Limb (tissue), 2 donors: Measurements from ENCODE around the gene C10orf105.

ENCODE experiments used
- DNase-seq, 2 donors: peaks; one replicate each; pipeline ENCODE4 v3.0.0-alpha.2; 2016; ENCODE audit errors: extremely low spot score in 2 of 2

The C10orf105 gene

GRCh38 chr10:71737001-71737833 is 17.6 kb upstream of the C10orf105 start:
- DNase-seq = no peak

DNA sequence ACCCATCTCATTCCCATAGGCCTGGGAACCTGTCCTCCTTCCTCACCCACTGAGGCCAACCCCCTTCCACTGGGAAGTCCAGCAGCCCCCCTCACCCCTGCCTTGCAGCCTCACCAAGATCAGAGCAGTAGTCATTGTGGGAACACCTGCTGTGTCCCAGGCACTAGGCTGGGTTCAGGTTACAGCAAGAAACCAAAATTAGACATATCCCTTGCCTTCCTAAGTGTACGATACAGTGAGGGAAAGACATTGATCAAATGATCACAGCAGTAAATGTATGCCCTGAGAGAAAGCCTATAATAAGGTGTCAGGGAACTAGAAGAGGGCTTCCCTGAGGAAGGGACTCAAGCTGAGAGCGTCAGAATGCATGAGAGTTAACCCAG is 17.0 kb upstream of the C10orf105 start:
- DNase-seq = no peak

DNA sequence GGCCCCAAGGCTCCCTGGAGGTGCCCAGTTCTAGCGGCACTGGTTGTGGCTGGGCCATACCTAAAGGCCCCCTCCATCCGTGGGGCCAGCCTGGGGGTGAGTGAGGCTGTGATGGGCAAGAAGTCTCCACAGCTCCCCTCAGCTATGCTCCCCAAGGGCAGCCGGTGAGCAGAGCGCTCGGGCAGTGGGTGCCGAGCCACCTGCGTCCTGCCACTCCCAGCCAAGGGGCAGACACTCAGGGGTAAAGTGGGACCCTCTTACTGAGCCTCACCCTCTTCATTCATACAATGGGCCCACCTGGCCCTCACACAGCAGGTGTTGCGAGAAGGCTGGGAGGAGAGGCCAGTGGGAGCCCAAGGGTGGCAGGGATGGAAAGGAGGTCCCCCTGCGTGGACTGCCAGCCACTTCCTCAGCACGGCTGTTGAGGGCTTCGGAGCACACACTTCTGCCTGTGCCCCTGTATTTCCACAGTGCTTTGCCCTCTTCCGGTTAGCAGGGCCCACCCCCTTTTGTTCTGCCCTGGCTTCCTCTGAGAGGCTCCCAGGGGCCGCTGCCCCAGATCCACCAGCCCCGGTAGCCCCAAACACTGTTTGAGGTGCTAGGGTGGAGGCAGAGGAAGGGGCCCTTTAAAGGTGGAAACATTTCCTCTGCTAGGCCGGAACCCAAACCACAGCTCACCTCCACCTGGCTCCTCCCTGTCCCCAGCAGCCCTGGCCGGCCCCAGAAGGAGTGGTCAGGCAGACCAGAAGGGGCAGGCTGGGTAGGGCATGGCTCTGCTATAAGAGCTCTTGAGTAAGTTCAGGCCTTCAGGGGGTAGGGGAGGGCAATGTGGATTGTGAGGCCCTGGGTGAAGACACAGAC is 16.4 kb upstream of the C10orf105 start:
- no peak for DNase-seq

DNA sequence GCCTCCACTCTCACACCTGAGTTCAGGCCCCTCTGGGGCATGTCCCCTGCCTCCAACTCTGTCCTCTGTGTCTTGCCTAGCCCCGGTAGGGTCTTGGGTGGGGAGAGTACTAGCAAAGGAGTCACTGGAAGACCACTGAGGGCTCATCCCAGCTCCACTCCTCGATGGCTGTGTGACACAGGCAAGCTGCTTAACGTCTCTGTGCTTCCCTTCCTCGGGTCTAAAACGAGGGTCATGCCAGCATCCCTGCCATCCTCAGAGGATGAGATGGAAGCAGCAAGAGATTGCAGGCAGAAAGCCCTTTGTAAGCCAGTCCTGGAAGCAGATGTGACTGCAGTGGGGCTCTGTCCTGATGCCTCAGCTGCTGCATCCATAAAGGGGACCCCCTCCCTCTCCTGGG is 15.2 kb upstream of the C10orf105 start:
- DNase-seq = no peak

GRCh38 chr10:71731791-71732190 is 12.2 kb upstream of the C10orf105 start:
- DNase-seq = no peak

DNA sequence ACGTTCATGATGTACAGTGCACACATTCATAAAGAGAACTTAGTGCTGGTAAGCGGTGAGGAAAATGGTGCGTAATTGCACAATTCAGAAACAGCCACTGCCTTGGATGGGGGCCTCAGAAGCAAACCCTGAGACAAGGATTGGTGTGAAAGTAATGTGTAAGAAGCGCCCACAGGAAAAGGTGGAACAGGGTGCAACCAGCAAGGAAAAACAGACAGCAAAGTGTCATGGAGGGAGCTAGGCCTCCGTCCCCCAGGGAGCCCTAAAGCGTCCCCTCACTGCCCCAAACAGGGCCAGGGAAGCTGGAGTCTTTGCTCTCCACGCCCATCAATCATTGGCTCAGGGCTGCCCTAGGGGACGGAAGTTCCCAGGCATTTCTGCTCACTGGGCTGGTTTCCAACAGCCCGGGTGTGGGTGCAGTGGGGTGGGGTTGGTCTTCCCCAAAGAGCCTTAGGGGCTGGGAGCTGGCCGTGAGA is 9.6 kb upstream of the C10orf105 start:
- DNase-seq = peak in 1 of 2 donors; percentile 58

- DNase-seq = peak in 1 of 2 donors; percentile 62
Measured at GRCh38 chr10:71727738-71728737, 8.5 kb upstream of the C10orf105 start.

- DNase-seq = no peak
Measured at GRCh38 chr10:71727105-71727737, 7.6 kb upstream of the C10orf105 start.

DNA sequence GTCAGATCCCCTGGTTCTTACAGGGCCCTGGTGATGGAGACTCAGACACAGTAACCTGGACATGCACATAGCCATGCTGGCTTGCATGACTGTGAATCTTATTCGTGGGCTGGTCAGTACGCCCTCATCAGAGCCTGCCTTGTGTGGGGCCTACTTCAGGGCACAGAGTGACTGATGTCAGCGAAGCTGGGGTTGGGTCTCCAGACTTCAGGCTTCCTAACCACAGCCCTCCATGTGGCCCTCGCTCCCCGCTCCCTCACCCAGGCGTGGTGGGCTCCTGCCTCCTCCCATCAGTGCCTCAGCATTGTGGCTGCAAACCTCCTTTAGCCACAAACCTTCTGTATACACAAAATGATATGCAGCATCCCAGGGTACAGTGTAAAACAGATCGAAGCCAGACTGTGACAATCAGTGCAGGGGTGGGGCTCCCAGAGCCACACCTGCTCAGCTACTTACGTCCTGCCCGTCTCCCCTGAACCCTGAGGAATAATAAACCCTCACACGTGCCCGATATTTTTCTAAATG is 7.1 kb upstream of the C10orf105 start:
- no peak for DNase-seq

- DNase-seq = no peak
Measured at GRCh38 chr10:71725998-71726579, 6.5 kb upstream of the C10orf105 start.

GRCh38 chr10:71725249-71725648 is 5.7 kb upstream of the C10orf105 start:
- DNase-seq = no peak

DNA sequence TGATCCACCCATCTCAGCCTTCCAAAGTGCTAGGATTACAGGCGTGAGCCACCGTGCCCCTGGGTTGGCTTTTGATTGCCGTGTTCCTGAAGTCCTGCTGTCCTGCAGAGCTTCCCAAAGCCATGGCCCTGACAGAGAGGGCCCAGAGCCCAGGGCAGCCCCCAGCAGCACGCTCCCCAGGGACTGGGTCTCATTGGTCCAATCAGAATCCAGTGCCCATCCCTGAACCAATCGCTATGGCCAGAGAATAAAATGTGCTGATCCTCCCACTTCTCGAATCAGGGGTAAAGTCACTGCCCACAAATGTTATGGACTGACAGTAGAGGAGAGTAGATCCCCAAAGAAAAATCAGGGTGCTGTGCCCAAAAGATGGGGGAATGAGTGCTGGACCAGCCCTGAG is 5.0 kb upstream of the C10orf105 start:
- DNase-seq = no peak

- no peak for DNase-seq
Measured at GRCh38 chr10:71723311-71723710, 3.7 kb upstream of the C10orf105 start.

GRCh38 chr10:71722849-71723248 is 3.3 kb upstream of the C10orf105 start:
- DNase-seq = no peak

- DNase-seq = no peak
Measured at GRCh38 chr10:71721313-71721712, 1.7 kb upstream of the C10orf105 start.

GRCh38 chr10:71720288-71720687 is 710 bp upstream of the C10orf105 start:
- DNase-seq = no peak

DNA sequence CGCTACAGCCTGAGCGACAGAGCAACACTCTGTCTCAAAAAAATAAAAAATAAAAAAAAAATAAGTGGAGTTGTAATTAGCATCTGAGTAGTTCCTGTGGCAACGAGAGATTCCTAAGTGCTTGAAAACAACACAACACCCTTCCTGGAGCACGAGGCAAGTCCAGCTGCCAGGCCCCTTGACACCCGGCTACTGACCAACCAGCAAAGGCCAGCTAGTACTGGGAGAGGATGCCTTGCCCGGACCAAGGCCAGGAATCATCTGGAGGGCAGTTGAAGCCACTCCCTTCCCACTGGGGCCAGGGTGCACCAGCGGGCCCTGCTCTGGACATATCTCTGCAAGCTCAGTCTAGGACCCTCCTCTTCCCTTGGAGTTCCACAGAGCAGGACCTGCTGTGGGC is 536 bp downstream of the C10orf105 start:
- DNase-seq = no peak

- DNase-seq = no peak
Measured at GRCh38 chr10:71718165-71718698, 1.3 kb downstream of the C10orf105 start.

- no peak for DNase-seq
Measured at GRCh38 chr10:71717551-71717951, 2.0 kb downstream of the C10orf105 start.

GRCh38 chr10:71717056-71717455 is 2.5 kb downstream of the C10orf105 start:
- no peak for DNase-seq
